Chondrocyte (in vitro differentiated cells): ENCODE results near the gene PCK1. TPM values are rescaled to one million over a fixed set of nuclear protein-coding genes. Genes with fewer than 3 reads are reported as not detected.

Source experiments
- DNase-seq: peaks from one replicate; pipeline ENCODE4 v3.0.0; 2021; ENCODE audit warnings: mixed read lengths, low spot score
- H3K27ac Mint-ChIP-seq: one replicate; pipeline ENCODE4 v1.8.0; 2021; ENCODE audit warnings: mild to moderate bottlenecking, moderate library complexity, mixed read lengths; ENCODE audit not compliant: unreplicated experiment
- H3K27me3 Mint-ChIP-seq: 2 replicates; pipeline ENCODE4 v1.8.0; 2021; ENCODE audit warnings: low read depth, mixed read lengths
- H3K36me3 Mint-ChIP-seq: 2 replicates; pipeline ENCODE4 v1.8.0; 2021; ENCODE audit warnings: low read depth, mixed read lengths
- H3K4me1 Mint-ChIP-seq: 2 replicates; pipeline ENCODE4 v1.8.0; 2021; ENCODE audit warnings: low read depth, mild to moderate bottlenecking, mixed read lengths
- H3K4me3 Mint-ChIP-seq: one replicate; pipeline ENCODE4 v1.8.0; 2021; ENCODE audit warnings: mild to moderate bottlenecking, moderate library complexity, mixed read lengths; ENCODE audit not compliant: unreplicated experiment
- H3K9me3 Mint-ChIP-seq: 2 replicates; pipeline ENCODE4 v1.8.0; 2021; ENCODE audit warnings: low read depth, mixed read lengths
- total RNA-seq: library from RNA; stranded (reverse); gene quantifications from 3 replicates; pipeline ENCODE4 v1.2.1, GENCODE V29; 2021
- TF ChIP-seq, protein P1 (sequence below): fragments of 200-600 bp; sonication (generic); IDR thresholded peaks from 2 replicates; pipeline ENCODE4 v1.5.0; 2021; ENCODE audit warnings: antibody characterized with exemption, mild to moderate bottlenecking, moderate library complexity

PCK1 gene
- total RNA-seq, 1 donor from 2014 or later = not detected

DNA sequence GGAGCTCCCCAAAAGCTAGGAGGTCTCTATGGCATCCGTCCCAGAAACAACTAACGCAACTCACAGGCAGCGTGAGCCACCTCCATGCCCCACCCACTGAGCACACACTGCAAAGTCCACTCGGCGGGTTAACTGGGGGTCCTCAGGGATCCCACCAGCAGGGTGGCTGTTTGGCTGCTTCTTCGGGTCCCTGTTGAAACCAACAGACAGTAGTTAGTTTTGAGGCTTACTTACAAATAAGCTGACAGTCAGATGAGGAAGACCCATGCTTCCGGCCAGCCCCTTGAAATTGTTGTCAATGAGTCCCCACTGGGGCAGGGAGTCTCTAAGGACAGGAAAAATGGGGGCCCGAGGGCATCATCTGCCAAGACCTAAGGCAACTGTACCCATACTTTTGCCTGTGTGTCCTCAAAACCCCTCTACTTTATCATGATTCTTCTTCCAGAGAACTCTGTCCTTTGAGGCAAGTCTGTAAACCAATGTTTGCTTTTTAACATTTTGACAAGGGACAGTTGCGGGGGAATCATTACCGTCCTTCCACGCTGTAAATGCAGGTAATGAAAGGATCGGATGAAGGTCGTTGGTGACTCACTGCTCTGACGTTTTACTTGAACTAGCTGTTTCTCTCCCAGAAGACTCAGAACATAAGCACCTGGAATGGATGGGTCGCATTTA is 2.2 kb upstream of the PCK1 start:
- Mint-ChIP-seq H3K27me3 (peaks cover 41% of the 10 kb centered on the region), H3K4me3 (no peak overlapping the region), H3K9me3 (no peaks in the 10 kb centered on the region), H3K4me1 (no peaks in the 10 kb centered on the region), H3K36me3 (no peaks in the 10 kb centered on the region), H3K27ac (no peak overlapping the region)
- TF ChIP-seq, protein P1, sequence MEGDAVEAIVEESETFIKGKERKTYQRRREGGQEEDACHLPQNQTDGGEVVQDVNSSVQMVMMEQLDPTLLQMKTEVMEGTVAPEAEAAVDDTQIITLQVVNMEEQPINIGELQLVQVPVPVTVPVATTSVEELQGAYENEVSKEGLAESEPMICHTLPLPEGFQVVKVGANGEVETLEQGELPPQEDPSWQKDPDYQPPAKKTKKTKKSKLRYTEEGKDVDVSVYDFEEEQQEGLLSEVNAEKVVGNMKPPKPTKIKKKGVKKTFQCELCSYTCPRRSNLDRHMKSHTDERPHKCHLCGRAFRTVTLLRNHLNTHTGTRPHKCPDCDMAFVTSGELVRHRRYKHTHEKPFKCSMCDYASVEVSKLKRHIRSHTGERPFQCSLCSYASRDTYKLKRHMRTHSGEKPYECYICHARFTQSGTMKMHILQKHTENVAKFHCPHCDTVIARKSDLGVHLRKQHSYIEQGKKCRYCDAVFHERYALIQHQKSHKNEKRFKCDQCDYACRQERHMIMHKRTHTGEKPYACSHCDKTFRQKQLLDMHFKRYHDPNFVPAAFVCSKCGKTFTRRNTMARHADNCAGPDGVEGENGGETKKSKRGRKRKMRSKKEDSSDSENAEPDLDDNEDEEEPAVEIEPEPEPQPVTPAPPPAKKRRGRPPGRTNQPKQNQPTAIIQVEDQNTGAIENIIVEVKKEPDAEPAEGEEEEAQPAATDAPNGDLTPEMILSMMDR = no peak
- DNase-seq = no peak

DNA sequence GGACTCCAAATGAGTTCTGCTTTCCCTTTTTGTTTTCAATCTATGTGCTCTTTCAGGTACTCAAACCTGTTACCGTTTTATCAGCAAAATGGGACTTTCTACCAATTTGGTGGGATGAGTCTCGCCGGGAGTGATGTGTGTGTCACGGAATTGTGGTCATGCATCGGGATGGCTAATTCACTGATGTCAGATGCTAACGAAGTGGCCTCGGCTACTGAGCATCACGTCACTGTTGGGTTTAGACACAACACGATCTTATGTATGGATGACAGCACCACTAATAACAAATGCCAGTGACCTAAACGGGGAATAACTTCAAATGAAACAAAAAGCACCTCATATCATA is 1.6 kb upstream of the PCK1 start:
- H3K27me3 Mint-ChIP-seq = peaks cover 41% of the 10 kb centered on the region
- H3K4me1 Mint-ChIP-seq = no peaks in the 10 kb centered on the region
- no peaks in the 10 kb centered on the region for H3K36me3 Mint-ChIP-seq
- H3K4me3 Mint-ChIP-seq = no peak overlapping the region
- no peaks in the 10 kb centered on the region for H3K9me3 Mint-ChIP-seq
- no peak overlapping the region for H3K27ac Mint-ChIP-seq
- TF ChIP-seq, protein P1 = no peak
- DNase-seq = no peak

DNA sequence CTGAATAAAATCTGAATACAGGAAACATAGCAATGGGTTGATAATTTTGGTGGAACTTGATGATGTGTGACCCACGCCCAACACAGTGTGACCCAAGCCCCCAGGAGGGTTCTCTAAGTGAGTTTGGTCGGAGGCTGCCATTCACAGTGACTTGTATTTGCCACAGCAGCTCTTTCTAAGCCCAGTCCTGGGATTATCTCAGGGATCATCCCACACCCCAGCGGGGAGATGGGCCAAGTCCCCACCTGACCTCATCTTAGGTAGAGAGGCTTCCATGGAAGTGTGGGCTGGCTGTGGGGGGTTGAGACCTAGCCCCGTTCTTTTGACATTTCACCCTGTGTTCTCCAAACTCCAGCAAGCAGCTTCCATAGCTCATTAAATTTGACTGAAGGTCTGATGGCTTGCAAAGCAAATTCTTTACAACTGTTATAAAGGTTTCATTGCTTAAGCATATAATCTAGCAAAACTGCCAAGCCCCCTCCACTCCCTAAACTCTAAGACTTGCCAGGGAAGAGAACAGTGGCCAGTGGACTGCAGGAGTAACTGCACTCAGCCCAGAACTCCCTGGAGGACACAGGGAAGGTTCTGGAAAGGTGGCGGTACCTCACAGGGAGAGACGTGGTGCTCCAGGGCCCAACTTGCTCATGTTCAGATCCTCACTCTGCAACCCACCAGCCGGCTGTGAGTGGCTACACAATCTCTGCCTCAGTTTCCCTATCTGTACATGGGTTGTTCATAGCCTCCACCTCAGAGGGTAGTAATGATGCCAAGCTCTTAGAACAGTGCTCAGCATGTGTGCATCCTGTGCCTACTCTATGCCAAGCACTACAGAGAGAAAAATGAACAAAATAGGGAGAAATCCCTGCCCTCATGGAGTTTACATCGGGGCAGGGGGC is 1.0 kb upstream of the PCK1 start:
- no peak for DNase-seq
- no peaks in the 10 kb centered on the region for H3K36me3 Mint-ChIP-seq
- H3K27ac Mint-ChIP-seq = no peak overlapping the region
- TF ChIP-seq, protein P1 = no peak
- H3K27me3 Mint-ChIP-seq = peaks cover 44% of the 10 kb centered on the region
- no peaks in the 10 kb centered on the region for H3K4me1 Mint-ChIP-seq
- H3K9me3 Mint-ChIP-seq = no peaks in the 10 kb centered on the region
- no peak overlapping the region for H3K4me3 Mint-ChIP-seq

DNA sequence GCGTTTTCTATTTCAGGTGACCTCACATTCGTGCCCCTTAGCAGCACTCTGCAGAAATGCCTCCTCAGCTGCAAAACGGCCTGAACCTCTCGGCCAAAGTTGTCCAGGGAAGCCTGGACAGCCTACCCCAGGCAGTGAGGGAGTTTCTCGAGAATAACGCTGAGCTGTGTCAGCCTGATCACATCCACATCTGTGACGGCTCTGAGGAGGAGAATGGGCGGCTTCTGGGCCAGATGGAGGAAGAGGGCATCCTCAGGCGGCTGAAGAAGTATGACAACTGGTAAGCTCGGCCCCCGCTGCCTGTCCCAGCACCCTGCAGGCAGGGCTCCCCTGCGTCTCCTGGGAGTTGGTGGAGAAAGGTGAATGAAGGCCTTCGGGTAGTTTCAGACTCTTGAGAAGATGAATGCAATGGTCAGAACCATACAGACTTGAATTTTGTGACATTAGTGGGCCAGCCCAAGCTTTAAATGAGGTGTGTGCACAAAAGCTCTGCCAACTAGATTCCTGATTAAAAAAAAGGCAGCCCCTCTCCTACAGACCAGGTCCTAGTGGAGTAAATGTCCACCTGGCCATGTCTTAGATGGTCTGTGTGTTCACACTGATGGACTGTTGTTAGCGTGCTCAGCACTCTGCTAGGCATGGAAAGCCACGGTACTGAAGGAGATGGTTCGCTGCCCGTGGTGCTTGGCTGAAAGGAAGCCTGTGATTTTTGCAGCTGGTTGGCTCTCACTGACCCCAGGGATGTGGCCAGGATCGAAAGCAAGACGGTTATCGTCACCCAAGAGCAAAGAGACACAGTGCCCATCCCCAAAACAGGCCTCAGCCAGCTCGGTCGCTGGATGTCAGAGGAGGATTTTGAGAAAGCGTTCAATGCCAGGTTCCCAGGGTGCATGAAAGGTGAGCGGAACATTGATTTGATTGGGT is 708 bp downstream of the PCK1 start:
- Mint-ChIP-seq H3K4me1 (no peaks in the 10 kb centered on the region), H3K36me3 (no peaks in the 10 kb centered on the region), H3K9me3 (no peaks in the 10 kb centered on the region), H3K27ac (no peak overlapping the region), H3K4me3 (no peak overlapping the region), H3K27me3 (peaks cover 48% of the 10 kb centered on the region)
- TF ChIP-seq, protein P1 = no peak
- DNase-seq = no peak
